Mucosa of stomach (tissue), 1 donor: Measurements from ENCODE around the gene DEDD.
A peak's percentile ranks its signal among the peaks of the same experiment; 100 is the strongest.

Experiments
- H3K27me3 ChIP-seq: one replicate; pipeline ENCODE4 v1.7.0; 2013; ENCODE audit warnings: mild to moderate bottlenecking, low read length; ENCODE audit not compliant: control insufficient read depth, insufficient read depth
- H3K36me3 ChIP-seq: one replicate; pipeline ENCODE4 v1.7.0; 2013; ENCODE audit warnings: low read length; ENCODE audit not compliant: control insufficient read depth, insufficient read depth
- H3K4me1 ChIP-seq: one replicate; pipeline ENCODE4 v1.7.0; 2013; ENCODE audit warnings: mild to moderate bottlenecking, low read length; ENCODE audit not compliant: control insufficient read depth, insufficient read depth
- H3K4me3 ChIP-seq: one replicate; pipeline ENCODE4 v1.7.0; 2013; ENCODE audit warnings: low read length
- H3K9ac ChIP-seq: one replicate; pipeline ENCODE4 v1.7.0; 2013; ENCODE audit warnings: mild to moderate bottlenecking, low read length, moderate library complexity
- H3K9me3 ChIP-seq: one replicate; pipeline ENCODE4 v1.7.0; 2013; ENCODE audit warnings: mild to moderate bottlenecking, low read length, moderate library complexity; ENCODE audit not compliant: control insufficient read depth
- donor health status: Pancreatic carcinoma.

Gene DEDD

DNA sequence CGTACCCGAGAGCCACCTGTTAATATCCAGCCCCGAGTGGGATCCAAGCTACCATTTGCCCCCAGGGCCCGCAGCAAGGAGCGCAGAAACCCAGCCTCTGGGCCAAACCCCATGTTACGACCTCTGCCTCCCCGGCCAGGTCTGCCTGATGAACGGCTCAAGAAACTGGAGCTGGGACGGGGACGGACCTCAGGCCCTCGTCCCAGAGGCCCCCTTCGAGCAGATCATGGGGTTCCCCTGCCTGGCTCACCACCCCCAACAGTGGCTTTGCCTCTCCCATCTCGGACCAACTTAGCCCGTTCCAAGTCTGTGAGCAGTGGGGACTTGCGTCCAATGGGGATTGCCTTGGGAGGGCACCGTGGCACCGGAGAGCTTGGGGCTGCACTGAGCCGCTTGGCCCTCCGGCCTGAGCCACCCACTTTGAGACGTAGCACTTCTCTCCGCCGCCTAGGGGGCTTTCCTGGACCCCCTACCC, 28.2 kb upstream of the DEDD start:
- H3K9me3 ChIP-seq = no peaks in the 10 kb centered on the region
- H3K4me1 ChIP-seq = peaks cover 34% of the 10 kb centered on the region
- no peak overlapping the region for H3K9ac ChIP-seq
- peaks cover 4% of the 10 kb centered on the region for H3K36me3 ChIP-seq
- no peak overlapping the region for H3K4me3 ChIP-seq
- H3K27me3 ChIP-seq = no peaks in the 10 kb centered on the region

DNA sequence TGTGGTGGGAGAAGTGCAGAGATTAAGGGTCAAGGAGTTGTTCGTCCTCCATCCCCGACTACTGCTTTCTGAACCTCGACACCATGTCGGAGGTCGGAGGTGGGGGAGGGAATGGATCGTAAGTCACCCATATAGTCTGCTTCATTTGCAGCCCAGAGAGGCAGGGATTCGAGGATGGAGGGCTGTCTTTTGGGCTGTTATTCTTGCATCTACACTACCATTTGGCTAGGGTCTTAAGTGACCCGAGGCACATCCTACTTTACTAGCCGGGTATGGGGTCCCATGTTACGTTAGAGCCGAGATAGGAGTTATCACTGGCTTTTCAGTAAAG, 27.4 kb upstream of the DEDD start:
- H3K4me1 ChIP-seq = peaks cover 32% of the 10 kb centered on the region
- H3K36me3 ChIP-seq = peaks cover 4% of the 10 kb centered on the region
- no peaks in the 10 kb centered on the region for H3K27me3 ChIP-seq
- peak overlapping the region; percentile 87 for H3K9ac ChIP-seq
- no peaks in the 10 kb centered on the region for H3K9me3 ChIP-seq
- peak overlapping the region; percentile 90 for H3K4me3 ChIP-seq

DNA sequence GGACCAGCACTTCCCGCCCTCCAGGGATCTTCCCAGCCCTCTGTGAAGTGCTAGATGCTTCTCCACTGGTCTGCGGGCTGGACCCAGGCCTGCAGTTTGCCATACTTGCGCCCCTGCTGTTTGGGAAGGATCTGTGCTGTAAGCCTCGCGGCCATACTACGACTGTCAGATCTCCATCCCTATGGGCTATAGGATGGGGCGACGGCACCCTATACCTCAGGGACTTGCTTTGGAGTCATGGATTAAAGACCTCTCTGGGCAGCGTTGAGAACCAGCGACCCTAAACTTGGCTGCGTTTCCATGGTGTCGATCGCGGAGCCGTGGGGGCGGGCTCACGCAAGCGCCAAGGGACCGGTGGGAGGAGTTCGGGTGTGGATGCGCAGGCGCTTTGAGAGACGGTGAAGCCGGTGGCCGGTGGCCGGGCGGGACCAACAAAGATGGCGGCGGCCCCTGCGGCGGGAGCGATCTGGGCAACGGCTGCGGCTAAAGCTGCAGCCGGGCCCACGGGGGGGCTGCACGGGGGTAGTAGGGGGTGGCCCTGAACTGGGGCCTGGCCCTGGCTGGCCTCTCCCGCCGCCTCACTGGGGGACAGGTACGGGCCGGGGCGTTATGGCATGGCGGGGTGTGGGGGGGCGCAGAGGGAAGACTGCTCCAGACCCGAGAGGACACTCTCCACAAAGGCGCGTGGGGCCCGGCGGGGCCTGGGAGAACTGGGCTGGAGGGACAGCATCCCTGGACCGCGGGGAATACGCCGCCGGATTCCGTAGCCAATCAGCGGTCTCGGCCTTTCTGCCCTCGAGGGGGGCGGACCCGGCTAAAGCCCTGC, 26.8 kb upstream of the DEDD start, which contains the start of gene USP21:
Gene USP21 (plus strand): TSS at position 414 of the 826 bp plus-strand sequence. CDS start 1,141 bp downstream, outside the sequence.
- Histone ChIP-seq H3K36me3 (peaks cover 4% of the 10 kb centered on the region), H3K27me3 (no peaks in the 10 kb centered on the region), H3K9me3 (no peaks in the 10 kb centered on the region), H3K9ac (peak within 1 kb of the TSS; percentile 87), H3K4me3 (peak within 1 kb of the TSS; percentile 90), H3K4me1 (peaks cover 36% of the 10 kb centered on the region)

DNA sequence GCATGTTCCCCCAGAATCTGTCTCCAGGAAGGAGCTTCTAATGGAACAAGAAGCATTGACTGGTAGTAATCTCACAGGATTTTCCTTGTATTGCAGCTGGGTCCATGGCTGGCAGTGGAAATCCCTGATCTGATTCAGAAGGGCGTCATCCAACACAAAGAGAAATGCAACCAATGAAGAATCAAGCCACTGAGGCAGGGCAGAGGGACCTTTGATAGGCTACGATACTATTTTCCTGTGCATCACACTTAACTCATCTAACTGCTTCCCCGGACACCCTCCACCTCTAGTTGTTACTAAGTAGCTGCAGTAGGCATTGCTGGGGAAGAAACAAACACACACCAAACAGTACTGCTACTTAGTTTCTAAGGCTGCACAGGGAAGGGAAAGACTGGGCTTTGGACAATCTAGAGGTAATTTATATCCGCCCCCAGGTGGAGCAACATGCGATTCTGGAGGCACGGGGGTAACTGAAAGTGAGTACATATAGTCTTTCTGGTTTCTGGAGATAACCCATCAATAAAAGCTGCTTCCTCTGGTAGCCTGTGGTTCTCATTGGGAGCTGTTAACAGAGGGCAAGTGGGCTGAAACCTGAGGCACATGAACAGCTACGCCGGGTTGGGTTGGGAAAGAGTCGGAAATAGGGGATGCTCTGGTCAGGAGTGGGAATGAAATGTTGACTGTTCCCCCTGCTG, 26.0 kb upstream of the DEDD start:
- Histone ChIP-seq H3K4me1 (peaks cover 36% of the 10 kb centered on the region), H3K9me3 (no peaks in the 10 kb centered on the region), H3K9ac (peak overlapping the region; percentile 87), H3K36me3 (peaks cover 4% of the 10 kb centered on the region), H3K27me3 (no peaks in the 10 kb centered on the region), H3K4me3 (peak overlapping the region; percentile 90)

DNA sequence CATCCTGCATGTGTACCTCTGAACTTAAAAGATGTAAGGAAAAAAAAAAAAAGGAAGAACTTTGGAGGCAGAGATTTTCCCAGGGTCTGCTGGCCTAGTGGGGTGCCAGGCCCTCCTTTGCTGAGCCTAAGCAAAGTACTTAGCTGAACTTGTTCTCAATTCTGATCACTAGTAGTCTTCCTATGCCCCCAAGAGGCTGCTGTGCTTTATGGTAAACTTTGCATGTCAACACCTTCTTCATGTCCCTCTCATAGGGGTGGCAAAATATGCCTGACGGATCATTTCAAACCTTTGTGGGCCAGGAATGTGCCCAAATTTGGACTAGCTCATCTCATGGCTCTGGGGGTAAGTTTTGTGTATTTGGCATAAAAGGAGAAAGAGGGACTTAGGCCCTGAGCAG, 25.4 kb upstream of the DEDD start:
- peaks cover 4% of the 10 kb centered on the region for H3K36me3 ChIP-seq
- no peaks in the 10 kb centered on the region for H3K27me3 ChIP-seq
- no peaks in the 10 kb centered on the region for H3K9me3 ChIP-seq
- H3K9ac ChIP-seq = no peak overlapping the region
- H3K4me1 ChIP-seq = peaks cover 36% of the 10 kb centered on the region
- no peak overlapping the region for H3K4me3 ChIP-seq

DNA sequence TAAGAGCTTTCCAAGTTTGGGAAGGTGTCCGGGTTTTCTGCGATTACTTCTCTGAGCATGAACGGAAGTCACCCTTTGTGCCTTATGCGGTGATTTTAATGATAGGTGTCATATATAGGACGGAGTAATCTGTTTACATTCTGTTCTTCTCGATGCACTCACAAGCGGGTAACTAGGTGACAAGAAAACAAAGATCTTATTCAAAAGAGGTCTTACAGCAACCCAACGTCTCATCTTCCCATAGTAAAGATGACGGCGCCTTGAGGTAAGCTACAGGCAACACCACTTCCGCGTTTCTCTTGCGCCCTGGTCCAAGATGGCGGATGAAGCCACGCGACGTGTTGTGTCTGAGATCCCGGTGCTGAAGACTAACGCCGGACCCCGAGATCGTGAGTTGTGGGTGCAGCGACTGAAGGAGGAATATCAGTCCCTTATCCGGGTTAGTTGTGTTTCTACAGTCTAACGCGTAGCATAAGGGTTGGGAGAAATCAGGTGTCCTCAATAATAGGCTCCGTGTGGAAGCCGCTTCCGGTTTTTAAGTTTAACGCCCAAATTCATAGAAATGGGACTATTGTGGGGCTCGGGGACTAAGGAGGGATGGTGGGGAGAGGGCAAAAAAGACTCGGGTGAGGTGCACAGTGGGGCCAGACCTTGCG, 21.3 kb upstream of the DEDD start, which contains the start of gene UFC1:
Gene UFC1 (plus strand): TSS at position 297 of the 656 bp plus-strand sequence. CDS start 20 bp downstream, at position 317.
- H3K4me1 ChIP-seq = peaks cover 15% of the 10 kb centered on the region
- peak within 1 kb of the TSS; percentile 97 for H3K9ac ChIP-seq
- H3K9me3 ChIP-seq = no peaks in the 10 kb centered on the region
- H3K36me3 ChIP-seq = peaks cover 4% of the 10 kb centered on the region
- H3K27me3 ChIP-seq = no peaks in the 10 kb centered on the region
- peak within 1 kb of the TSS; percentile 87 for H3K4me3 ChIP-seq

DNA sequence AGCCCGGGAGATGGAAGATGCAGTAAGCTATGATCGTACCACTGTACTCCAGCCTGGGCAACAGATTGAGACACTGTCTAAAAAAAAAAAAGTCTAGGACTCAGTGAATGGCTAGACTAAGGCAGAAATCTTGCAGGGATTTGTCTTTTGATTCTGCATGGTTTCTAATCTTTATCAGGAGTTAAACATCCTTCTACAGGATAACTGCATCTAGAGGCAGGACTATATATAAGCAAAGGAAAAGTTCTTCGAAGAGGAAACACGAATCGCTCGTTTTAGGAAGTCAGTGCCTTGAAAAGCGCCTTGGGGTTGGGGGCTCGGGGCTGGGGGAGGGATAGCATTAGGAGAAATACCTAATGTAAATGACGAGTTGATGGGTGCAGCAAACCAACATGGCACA, 20.7 kb upstream of the DEDD start:
- Histone ChIP-seq H3K4me1 (peaks cover 10% of the 10 kb centered on the region), H3K36me3 (peaks cover 4% of the 10 kb centered on the region), H3K9me3 (no peaks in the 10 kb centered on the region), H3K27me3 (no peaks in the 10 kb centered on the region), H3K4me3 (no peak overlapping the region), H3K9ac (peak overlapping the region; percentile 97)

DNA sequence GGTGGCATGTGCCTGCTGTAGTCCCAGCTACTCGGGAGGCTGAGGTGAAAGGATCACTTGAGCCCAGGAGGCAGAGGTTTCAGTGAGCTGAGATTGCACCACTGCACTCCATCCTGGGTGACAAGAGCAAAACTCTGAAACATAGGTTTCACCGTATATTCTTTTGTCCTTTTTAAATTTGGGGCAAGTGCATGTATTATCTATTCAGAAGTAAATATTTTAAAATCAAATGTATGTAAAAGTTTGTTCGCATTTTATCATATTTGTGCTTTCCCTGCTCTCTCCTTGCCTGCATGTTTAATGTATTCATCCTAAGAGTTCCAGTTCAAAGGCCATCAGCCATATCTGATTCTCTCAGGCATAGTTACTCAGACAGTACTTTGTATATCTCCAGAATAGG, 13.4 kb upstream of the DEDD start:
- H3K9me3 ChIP-seq = no peaks in the 10 kb centered on the region
- H3K27me3 ChIP-seq = no peaks in the 10 kb centered on the region
- no peaks in the 10 kb centered on the region for H3K36me3 ChIP-seq
- H3K4me1 ChIP-seq = no peaks in the 10 kb centered on the region
- no peak overlapping the region for H3K9ac ChIP-seq
- no peak overlapping the region for H3K4me3 ChIP-seq

DNA sequence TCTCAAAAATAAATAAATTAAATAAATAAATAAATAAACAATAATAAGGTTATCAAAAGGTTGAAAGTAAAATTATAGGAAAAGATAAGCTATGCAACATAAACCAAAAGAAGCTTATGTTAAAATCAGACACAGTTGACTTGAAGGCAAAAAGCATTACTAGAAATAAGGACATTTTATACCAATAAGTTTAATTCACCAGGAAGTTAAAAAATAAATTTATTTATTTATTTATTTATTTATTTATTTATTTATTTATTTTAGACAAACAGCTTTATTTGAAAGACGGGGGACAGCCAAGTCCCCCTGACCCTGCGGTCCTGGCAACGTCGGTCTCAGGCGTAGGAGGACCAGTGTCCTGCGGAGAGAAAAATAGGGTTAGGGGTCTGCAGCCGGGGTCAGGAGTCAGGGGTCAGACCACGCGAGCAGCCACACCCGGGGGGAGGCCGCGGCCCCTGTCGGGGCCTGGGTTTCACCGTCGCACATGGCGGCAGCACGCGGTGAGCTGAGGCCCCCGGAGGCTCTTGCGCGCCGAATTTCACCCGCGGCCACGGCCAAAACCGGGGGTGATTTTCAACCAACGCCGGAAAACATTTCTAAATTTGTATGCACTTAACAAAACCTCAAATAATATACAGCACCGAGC, 8.4 kb upstream of the DEDD start:
- H3K4me3 ChIP-seq = no peak overlapping the region
- H3K27me3 ChIP-seq = no peaks in the 10 kb centered on the region
- no peaks in the 10 kb centered on the region for H3K36me3 ChIP-seq
- H3K4me1 ChIP-seq = no peaks in the 10 kb centered on the region
- H3K9me3 ChIP-seq = no peaks in the 10 kb centered on the region
- no peak overlapping the region for H3K9ac ChIP-seq

DNA sequence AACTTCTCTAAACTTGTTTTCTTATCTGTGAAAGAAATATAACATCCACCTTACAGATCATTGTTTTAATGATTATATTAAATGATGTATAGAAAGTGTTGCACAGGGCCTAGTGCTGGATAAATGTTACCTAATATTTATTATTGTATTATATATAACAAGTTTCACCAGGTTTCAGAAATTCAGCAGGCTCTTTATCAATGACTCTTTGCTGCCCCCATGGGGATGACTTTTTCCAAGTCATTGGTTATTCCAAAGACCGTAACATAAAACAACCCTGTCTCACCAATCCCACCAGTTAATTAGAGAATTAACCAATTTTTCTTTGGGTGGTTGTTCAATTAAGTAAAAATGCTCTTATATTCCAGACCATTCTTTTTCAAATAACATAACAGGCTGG, 7.3 kb upstream of the DEDD start:
- Histone ChIP-seq H3K4me3 (no peak overlapping the region), H3K36me3 (no peaks in the 10 kb centered on the region), H3K27me3 (no peaks in the 10 kb centered on the region), H3K9ac (no peak overlapping the region), H3K9me3 (no peaks in the 10 kb centered on the region), H3K4me1 (no peaks in the 10 kb centered on the region)

DNA sequence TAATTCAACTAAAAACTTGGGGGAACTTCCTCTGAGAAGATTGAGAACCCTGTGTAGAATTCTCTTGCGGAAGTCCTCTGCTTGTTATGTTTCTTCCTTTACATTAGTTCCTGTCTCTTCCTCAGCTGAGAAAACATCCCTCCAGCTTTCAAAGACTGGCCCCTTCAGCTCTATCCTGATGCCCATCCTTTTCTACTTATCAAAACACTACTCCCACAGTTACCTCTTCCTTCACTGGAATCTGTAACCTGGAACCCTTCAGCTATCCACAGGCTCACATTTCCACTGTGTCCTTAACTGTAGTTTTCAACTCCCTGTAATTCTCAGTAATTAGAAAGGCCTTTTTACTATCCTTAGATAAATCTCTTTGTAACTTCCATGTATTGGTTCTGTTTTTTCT, 6.0 kb upstream of the DEDD start:
- Histone ChIP-seq H3K27me3 (no peaks in the 10 kb centered on the region), H3K9ac (no peak overlapping the region), H3K9me3 (no peaks in the 10 kb centered on the region), H3K4me1 (peaks cover 5% of the 10 kb centered on the region), H3K36me3 (no peaks in the 10 kb centered on the region), H3K4me3 (no peak overlapping the region)
